T follicular helper cell (primary cell): ENCODE data around the gene TYW1.
"Not testable (repeated sequence)": the region's sequence is repeated elsewhere in the genome, so short reads cannot be mapped to it uniquely, and the experiment has no call there.

ENCODE experiments used
- DNase-seq: peaks from one replicate; pipeline ENCODE4 v3.0.0-alpha.2; 2020; ENCODE audit warnings: low read depth

The TYW1 gene

DNA sequence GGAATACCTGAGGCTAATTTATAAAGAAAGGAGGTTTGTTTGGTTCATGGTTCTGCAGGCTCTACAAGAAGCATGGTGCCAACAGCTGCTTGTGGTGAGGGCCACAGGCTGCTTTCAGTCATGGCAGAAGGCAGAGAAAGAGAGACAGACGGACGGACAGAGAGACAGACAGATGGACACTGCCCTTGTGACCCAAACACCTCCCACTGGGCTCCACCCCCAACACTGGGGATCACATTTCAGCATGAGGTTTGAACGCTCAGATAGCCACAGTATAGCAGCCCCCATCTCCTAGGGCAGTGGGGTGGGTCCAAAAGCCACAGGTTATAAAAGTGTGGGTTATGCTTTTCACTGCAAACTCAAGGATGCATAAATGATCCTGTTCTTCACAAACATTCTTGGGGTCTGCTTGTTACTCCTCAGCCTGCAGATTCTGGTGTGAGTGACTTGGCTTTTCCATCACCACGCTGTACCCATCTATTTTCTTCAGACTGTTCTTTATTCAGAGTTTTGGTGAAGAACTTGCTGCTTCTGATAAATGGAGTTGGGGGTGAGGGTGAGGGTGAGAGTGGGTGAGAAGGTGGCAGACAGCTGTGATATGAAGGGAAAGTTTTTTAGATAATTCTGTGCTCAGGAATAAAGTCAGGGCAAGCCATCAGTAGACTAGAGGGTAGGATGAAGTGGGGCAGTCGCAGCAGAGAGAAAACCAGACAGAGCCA is 194.5 kb downstream of the TYW1 start:
- DNase-seq: not testable (repeated sequence)

GRCh38 chr7:67192123-67192702 is 195.6 kb downstream of the TYW1 start:
- DNase-seq: not testable (repeated sequence)

- DNase-seq: not testable (repeated sequence)
Observed at GRCh38 chr7:67192889-67193613, 196.4 kb downstream of the TYW1 start.

DNA sequence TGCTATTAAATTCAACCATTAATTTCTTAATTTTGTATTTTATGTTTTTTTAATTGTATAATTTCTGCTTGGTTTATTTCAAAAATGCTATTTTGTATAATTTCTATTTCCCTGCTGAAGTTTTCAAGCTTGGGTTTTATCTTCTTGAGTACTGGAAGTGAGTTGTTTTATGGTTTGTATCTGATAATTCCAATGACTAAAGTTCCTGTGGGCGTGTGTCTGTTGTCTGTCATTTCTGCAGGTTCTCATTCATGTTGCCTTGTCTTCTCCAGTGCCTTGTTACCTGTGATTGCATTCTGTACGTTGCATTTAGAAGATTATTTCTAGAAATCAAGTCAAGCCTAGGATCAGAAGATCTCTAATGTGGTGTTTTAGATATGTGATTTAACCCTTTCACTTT is 199.5 kb downstream of the TYW1 start:
- DNase-seq: not testable (repeated sequence)

DNA sequence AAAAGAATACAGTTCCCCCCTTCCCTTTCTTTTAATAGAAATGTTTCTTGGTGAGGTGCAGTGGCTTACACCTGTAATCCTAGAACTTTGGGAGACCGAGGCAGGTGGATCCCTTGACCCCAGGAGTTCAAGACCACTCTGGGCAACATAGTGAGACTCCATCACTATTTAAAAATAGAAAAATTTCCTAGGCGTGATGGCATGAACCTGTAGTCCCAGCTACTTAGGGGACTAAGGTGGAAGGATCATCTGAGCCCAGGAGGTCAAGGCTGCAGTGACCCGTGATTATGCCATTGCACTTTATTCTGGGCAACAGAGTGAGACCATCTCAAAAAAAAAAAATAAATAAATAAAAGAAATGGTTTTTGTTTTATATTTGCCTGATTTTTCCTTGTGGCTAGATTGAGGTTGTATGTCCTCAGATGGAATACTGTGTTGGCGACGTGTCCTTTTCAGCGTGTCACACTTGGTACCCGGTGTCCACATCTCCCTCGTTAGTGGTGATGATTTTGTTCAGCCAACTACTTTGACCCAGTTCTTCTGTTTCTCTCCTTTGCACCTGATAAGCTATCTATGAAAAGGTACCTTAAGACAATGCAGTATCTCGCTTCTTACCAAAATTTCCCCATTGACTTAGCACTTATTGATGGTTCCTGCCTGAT is 202.4 kb downstream of the TYW1 start:
- not testable (repeated sequence) for DNase-seq

GRCh38 chr7:67205772-67206171 is 209.1 kb downstream of the TYW1 start:
- DNase-seq: not testable (repeated sequence)

- DNase-seq: no peak
Observed at GRCh38 chr7:67206452-67206851, 209.8 kb downstream of the TYW1 start.

GRCh38 chr7:67208656-67209055 is 212.0 kb downstream of the TYW1 start:
- not testable (repeated sequence) for DNase-seq

- no peak for DNase-seq
Observed at GRCh38 chr7:67209256-67209655, 212.6 kb downstream of the TYW1 start.

DNA sequence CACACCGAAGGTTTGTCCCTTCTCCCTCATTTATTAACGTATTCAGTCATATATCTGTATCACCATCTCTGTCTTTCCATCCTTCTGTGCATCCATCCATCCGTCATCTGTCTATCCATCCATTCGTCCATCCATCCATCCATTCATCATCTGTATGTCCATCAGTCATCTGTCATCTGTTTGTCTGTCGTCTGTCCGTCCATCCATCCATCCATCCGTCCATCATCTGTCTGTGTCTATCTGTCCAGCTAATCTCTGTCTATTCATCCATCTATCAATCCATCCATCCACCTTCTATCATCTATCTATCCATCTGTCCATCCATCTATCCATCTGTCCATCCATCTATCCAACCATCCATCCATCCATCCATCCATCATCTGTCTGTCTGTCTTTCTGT is 213.9 kb downstream of the TYW1 start:
- DNase-seq: no peak

DNA sequence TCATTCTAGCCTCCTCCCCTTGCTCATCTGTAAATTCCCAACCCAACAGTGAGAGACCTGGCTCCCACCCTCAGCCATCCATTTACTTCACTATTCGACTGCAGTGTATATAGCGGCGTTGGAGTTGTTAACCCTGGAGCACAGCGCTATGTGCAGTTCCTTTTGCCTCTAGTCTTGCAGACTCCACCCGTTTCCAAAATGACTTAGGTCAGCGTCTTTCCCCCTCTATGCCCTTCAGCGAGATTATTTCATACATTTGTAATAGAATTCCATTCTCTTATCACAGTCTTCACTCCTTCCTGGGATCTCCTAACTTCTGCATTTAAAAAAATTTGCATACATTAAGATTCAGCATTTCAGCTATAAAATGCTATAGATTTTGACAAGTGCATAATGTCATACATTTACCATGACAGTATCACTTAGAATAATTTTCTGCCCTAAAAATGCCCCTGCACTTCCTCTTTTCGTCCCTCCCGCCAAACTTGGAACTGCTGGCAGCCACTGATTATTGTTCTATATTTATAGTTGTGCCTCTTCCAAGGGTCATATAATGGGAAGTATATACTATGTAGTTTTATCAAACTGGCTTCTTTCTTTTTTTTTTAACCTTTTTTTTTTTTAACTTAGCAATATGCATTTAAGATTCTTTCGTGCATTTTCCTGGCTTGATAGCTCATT is 215.2 kb downstream of the TYW1 start:
- DNase-seq: not testable (repeated sequence)

- not testable (repeated sequence) for DNase-seq
Observed at GRCh38 chr7:67213038-67213437, 216.4 kb downstream of the TYW1 start.

- DNase-seq: not testable (repeated sequence)
Observed at GRCh38 chr7:67223551-67223950, 226.9 kb downstream of the TYW1 start.

DNA sequence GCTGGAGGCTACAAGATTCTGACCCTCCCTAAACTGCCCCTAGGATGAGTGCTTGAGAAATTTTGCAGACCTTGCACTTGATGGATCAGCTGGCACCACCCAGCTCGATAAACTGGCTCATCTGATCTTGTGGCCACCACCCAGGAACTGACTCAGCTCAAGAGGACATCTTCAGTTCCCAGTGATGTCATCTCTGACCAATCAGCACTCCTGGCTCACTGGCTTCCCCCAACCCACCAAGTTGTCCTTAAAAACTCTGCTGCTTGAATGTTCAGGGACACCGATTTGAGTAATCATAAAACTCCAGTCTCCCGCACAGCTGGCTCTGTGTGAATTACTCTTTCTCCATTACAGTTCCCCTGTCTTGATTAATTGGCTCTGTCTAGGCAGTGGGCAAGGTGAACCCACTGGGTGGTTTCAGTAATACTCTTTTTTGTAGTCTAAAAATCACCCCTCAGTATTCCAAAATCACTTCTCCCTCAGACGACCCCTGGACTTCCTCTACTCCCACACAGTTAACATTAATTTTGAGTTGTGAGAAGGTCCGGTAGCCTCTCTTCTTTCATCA is 229.8 kb downstream of the TYW1 start:
- DNase-seq: not testable (repeated sequence)

DNA sequence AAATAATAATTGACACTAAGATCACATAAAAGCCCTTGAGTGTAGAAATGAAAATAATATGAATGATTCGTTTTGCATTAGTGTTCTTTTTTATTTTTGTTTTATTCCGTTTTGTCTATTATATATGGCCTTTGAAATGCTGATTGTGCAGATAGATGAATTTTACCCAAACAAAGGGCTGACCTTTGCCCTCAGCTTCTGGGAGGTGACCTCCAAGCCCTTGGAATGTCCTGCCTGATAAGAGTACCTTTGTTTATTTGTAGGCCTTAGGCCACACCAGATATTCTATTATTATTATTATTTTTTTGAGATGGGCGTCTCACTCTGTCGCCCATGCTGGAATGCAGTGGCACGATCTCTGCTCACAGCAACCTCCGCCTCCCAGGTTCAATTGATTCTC is 230.3 kb downstream of the TYW1 start:
- DNase-seq: not testable (repeated sequence)

DNA sequence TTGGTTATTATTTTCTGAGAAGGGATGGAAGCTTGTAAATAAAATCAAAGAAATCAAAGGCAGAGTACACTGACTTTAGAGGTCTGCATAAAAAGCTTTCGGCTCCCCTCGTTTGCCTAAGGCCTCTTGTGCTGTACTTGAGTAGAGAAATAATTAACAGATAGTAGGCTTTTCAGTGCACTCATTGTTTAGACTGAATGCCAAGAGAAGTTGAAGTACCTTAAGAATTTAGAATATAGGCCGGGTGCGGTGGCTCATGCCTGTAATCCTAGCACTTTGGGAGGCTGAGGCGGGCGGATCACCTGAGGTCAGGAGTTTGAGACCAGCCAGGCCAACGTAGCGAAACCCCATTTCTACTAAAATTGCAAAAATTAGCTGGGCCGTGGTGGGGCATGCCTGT is 232.4 kb downstream of the TYW1 start:
- not testable (repeated sequence) for DNase-seq

DNA sequence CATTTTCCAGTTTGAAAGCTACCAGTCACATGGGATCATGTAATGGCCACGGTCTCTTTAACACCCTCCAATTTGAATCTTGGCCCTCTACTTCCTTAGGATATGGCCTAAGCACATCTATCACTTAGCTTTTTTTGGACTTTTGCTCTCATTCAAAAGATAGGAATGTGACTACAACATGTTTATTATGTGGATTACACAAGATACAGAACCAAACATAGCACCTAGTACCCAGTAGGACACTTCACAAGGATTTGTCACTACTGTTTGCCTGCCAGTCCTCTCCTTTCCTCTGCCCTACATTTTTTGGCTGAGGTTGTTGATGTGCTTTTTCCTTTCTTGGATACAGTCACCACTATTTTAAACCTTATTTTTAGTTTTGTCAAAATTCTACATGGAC is 233.4 kb downstream of the TYW1 start:
- DNase-seq: not testable (repeated sequence)

- DNase-seq: not testable (repeated sequence)
Observed at GRCh38 chr7:67233506-67233905, 236.9 kb downstream of the TYW1 start.

DNA sequence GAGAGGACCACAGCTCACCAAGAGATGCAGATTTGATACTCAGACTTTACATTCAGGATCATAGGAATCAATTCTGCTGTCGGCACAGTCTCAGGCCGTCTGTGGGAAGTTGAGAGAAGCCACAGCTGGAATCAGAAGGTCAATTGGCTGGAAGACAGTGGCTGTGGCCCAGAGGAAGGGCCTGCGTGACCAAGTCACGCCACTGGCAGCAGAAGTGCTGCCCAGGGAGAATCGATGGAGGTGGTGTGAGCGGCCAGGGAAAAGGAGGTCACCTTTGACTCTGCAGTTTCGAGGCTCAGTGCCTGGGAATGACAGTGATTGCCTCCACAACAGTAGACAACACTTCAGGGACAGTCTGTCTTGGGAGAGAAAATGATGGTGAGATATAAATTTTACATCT is 239.6 kb downstream of the TYW1 start:
- not testable (repeated sequence) for DNase-seq

- DNase-seq: not testable (repeated sequence)
Observed at GRCh38 chr7:67242871-67243270, 246.2 kb downstream of the TYW1 start.

GRCh38 chr7:67248364-67248763 is 251.7 kb downstream of the TYW1 start:
- not testable (repeated sequence) for DNase-seq
